ENCODE measurements around the gene VRK1.
"Not testable (repeated sequence)": the region's sequence is repeated elsewhere in the genome, so short reads cannot be mapped to it uniquely, and the experiment has no call there.

The VRK1 gene

DNA sequence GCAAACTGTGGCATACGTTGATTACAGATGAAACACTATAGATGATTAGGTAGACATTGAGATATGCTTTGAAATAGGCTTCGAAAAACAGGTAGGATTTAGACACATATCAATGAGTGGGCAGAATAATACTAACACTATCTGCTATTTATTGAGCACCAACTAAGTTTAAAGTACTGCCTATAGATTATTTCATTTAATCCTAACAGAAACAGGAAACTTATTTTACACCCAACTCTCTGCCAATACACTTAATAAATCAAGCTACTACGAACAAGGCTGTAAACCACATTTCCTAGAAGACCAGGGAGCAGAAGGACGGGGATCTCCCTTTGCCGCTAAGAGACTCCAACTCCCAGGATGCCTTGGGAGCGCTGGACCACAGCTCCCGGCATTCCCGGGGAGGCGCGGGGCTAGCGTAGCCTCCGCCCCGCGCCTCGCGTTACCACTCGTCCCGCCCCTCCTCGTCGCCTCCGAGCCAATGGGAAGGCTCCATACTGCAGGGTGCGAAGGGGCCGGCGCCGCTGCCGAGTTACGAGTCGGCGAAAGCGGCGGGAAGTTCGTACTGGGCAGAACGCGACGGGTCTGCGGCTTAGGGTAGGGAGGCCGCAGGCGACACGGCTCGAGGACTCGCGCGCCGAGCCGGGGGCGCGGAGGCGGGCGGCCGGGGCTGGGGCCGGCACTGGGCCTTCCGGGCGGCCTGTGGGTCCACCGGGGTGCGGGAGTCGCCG lies at the start of gene VRK1:
VRK1 (plus strand) TSS at position 532 of the 731 bp plus-strand sequence. CDS start 36,090 bp downstream, outside the sequence.
- peak; percentile 87 to 93 for DNase-seq (ENCODE audit: low read depth in 2 of 2)

DNA sequence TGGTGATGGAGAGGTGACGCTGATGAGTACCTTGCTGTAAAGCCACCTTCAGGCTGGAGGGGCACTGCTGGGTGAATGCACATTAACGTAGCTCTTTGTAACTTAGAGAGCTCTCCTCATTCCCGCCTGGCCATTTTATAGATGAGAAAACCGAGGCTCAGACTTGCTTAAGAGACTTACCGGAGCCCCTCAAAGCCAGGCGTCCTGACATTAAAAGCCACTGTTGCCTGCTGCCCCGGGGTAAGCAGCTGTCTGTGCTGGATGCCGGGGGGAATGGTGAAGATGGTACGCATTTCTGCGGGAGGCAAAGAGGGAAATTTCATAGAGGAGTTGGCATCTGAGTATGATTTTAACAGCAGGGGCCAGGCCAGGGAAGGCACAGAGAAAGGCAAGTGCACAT lies 49.6 kb upstream of the VRK1 start:
- DNase-seq (ENCODE audit: low read depth in 2 of 2) = no peak

DNA sequence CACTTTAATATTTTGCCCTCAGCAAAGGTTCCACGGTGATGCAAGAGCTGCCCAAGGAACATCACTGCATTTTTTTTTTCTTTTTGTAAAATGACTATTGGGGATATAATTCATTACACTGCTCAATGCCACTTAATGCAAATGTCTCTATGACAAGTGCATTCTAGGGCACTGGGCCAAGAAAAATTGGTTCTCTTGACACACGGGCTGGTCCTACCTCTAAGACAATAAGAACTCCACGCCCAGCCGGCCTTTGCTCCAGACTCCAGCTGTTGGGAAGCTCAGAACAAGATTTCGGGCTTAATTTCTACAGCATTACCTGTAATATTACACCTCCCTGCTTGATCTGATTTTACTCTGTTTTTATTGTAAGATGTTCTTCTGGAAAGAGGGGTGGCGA lies 48.8 kb upstream of the VRK1 start:
- DNase-seq (ENCODE audit: low read depth in 2 of 2) = no peak

GRCh38 chr14:96751505-96751904 lies 45.7 kb upstream of the VRK1 start:
- no peak for DNase-seq (ENCODE audit: low read depth in 2 of 2)

GRCh38 chr14:96752125-96752524 lies 45.1 kb upstream of the VRK1 start:
- DNase-seq (ENCODE audit: low read depth in 2 of 2) = no peak

GRCh38 chr14:96752594-96752993 lies 44.6 kb upstream of the VRK1 start:
- DNase-seq (ENCODE audit: low read depth in 2 of 2) = no peak

DNA sequence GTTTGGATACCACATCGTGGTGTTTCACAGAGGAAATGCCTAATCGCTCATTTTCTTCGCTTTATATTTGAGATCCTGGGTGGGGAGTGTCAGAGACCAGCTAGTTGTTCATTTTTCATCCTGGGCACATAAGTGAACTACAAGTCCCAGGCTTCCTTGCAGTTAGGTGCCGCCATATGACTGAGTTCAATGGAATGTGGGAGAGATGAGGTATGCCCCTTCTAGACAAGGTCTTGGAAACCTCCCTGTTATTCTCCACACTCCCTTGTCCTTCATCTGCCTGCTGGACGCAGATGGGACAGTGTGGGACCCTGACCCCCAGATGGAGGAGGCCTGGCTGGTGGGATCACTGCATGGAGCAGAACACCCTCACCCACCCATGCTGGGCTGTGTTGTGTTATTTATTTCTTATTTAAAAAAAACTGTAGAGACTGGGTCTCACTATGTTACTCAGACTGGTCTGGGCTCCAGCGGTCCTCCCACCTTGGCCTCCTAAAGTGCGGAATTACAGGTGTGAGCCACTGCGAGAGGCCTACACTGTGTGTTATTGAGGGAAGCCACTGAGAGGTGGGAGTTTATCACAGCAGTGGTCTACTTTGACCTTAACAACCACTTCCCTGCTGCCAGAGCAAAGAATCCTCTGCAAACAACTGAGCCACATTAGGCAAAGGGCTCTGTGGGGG lies 42.9 kb upstream of the VRK1 start:
- DNase-seq (ENCODE audit: low read depth in 2 of 2) = no peak

DNA sequence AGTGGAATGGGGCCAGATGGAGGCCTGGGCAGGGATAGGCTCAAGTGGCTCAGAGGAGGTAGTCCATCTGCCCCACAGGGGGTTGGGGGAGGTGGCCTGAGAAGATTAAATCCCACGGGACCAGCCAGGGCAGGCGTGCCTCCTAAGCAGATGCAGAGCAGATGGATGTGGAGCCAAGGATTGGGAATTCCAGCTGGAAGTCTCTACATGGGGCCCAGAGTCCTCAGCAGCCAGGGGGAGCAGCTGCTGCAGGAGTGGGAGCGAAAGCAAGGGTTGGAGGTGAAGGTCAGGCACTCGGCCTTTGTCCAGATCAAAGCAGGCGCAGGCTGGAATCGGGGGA lies 42.4 kb upstream of the VRK1 start:
- DNase-seq (ENCODE audit: low read depth in 2 of 2) = no peak

GRCh38 chr14:96756745-96757144 lies 40.4 kb upstream of the VRK1 start:
- DNase-seq (ENCODE audit: low read depth in 2 of 2) = no peak

- no peak for DNase-seq (ENCODE audit: low read depth in 2 of 2)
Measured at GRCh38 chr14:96757456-96757855, 39.7 kb upstream of the VRK1 start.

- DNase-seq (ENCODE audit: low read depth in 2 of 2) = no peak
Measured at GRCh38 chr14:96761066-96761465, 36.1 kb upstream of the VRK1 start.

DNA sequence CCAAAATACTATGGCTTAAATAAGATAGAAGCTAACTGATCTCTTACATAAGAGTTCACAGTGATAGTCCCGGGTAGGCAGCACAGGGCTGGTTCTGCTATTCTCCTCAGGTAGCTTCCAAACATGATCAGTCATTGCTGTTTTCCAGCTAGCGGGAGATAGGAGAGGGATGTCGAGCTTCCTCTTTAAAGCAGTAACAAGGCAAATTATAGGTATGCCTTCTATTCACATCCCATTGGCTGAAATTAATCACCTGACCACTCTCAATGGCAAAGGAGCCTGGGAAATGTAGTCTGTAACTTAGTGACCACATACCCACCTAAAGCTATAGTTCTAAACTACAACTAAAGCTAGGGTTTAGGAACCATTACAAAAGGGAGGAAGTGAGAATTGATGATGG lies 34.5 kb upstream of the VRK1 start:
- no peak for DNase-seq (ENCODE audit: low read depth in 2 of 2)

GRCh38 chr14:96764012-96764411 lies 33.2 kb upstream of the VRK1 start:
- DNase-seq (ENCODE audit: low read depth in 2 of 2) = no peak

DNA sequence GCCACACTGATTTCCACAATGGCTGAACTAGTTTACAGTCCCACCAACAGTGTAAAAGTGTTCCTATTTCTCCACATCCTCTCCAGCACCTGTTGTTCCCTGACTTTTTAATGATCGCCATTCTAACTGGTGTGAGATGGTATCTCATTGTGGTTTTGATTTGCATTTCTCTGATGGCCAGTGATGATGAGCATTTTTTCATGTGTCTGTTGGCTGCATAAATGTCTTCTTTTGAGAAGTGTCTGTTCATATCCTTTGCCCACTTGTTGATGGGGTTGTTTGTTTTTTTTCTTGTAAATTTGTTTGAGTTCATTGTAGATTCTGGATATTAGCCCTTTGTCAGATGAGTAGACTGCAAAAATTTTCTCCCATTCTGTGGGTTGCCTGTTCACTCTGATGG lies 32.0 kb upstream of the VRK1 start:
- DNase-seq (ENCODE audit: low read depth in 2 of 2) = not testable (repeated sequence)

DNA sequence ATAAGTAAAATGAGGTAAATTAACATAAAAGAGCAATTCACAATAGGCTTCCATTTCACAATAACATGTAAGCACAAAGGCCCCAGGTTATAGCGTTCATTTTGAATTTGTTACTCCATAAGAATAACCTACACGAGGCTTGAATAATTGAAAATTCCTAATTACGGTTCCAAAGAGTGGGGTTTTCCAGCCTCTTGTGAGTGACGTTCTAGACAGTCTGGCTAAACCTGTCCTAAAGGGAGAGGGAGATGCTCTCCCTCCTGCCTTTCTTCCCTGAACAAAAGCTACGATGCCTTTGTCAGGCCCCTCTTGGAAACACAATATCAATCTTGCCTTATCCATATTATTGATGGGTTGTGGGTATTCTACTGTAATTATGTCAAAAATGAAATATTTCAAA lies 24.3 kb upstream of the VRK1 start:
- no peak for DNase-seq (ENCODE audit: low read depth in 2 of 2)

- no peak for DNase-seq (ENCODE audit: low read depth in 2 of 2)
Measured at GRCh38 chr14:96776791-96777190, 20.4 kb upstream of the VRK1 start.

GRCh38 chr14:96780500-96780899 lies 16.7 kb upstream of the VRK1 start:
- no peak for DNase-seq (ENCODE audit: low read depth in 2 of 2)

DNA sequence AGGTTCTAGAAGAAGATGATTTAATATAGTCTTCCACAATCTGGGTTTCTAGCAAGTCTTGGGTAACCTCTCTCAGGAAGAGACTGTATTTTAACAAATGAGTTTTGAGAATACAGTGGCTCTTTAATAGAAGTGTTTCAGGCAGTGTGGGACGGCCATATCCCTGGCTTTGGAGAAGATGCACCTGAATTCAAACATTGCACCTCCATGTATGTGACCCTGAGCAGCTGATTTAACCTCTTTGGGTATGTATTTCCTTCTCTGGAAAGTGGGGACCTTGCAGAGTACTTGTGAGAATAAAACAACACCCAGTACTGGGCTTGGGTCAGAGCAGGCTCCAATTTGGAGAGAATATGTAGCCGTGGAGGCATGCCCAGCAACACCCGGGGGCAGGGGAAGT lies 15.8 kb upstream of the VRK1 start:
- DNase-seq (ENCODE audit: low read depth in 2 of 2) = no peak

DNA sequence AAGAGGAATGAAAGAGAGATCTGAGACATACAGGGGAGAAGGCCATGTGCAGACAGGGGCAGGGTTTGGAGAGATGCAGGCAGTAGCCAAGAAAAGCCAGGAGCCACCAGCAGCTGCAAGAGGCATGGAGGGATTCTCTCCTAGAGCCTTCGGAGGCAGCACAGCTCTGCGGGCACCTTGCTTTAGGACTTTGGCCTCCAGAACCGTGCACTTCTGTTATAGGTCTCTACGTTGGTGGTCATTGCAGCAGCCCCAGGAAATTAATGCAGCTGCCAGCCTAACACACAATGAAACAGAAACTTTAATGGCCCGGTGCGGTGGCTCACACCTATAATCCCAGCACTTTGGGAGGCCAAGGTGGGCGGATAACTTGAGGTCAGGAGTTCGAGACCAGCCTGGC lies 14.7 kb upstream of the VRK1 start:
- DNase-seq (ENCODE audit: low read depth in 2 of 2) = no peak

GRCh38 chr14:96783043-96783914 lies 13.9 kb upstream of the VRK1 start:
- no peak for DNase-seq (ENCODE audit: low read depth in 2 of 2)

DNA sequence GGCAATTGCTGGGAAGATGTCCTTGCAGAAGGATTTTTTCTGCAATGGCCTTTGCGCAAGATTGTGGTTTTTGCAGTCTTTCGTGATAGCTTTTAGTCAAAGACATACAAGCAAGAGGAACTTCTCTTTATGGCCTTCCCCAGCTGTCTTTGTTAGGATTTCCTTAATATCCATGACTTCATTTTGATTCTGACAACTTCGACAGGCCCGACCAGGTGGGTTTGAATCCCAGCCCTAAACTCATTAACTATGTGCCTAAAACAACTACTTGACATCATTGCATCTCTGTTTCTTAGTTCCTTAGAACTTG lies 13.3 kb upstream of the VRK1 start:
- DNase-seq (ENCODE audit: low read depth in 2 of 2) = no peak

DNA sequence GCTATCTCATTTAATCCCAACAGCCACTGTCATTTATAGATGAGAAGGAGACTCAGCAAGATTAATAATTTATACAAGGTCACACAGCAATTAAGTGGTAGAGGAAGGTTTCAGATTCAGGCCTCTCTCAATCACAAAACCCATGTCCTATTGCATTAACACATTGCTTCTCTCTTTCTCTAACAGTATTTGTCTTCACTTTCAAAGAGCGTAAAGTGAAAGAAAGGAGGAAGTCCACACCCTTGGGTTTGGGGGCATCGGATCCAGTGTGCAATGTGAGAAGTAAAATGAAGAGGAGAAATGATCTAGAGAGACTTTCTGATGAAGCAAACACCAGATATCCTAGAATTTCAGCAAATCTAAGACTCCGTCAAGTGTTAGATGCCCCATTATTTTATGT lies 7.0 kb upstream of the VRK1 start:
- DNase-seq (ENCODE audit: low read depth in 2 of 2) = no peak

DNA sequence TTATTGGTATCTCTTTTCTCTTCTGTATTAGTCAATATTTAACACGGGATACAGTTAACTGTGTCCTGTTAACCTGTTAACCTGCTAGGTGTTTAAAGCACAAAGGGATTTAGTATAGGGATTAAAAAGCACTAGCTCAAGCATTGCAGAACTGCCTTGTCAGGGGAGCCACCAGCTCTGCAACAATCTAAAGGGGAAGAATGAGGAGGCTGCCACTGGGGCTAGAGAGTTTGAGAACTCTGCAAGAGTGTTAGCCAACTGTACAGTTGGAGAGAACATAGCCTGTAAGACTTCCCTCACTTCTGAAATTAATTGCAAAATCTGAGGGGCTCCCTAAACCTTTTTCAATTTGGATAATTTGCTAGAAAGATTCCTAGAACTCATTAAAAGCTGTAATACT lies 6.5 kb upstream of the VRK1 start:
- DNase-seq (ENCODE audit: low read depth in 2 of 2) = no peak

Measured in stimulated activated CD4-positive, alpha-beta T cell treated with anti-CD3 and anti-CD28 coated beads, Interleukin-15, amount 100 ng/mL, for 48 hours (primary cell).